HCT116 (cell line): ENCODE data around the gene PCDHA9. TPM values are rescaled to one million over a fixed set of nuclear protein-coding genes. Genes with fewer than 3 reads are reported as not detected.

Experiments used
- ATAC-seq: fragments of 200-7000 bp; cut with Tn5 transposase; 2 replicates; pipeline ENCODE4 v1.9.1; 2020; ENCODE audit warnings: mild to moderate bottlenecking, moderate library complexity
- BruUV-seq: library from RNA; stranded (reverse); fragments of 400-500 nt; replicated peaks from 2 replicates; lab custom pipeline; 2021; lab: Mats Ljungman, UMichigan
- CTCF ChIA-PET: fragments of 300-600 bp; sonication (Branson Sonifier 250); formaldehyde crosslinking; loops from one replicate; lab custom pipeline; 2021; ENCODE audit warnings: antibody characterized with exemption; lab: Charles Lee
- POLR2A ChIA-PET: fragments of 300-600, 350-600 bp; sonication (Branson Sonifier 250); formaldehyde crosslinking; loops from one replicate; lab custom pipeline; 2021; ENCODE audit warnings: antibody characterized with exemption; lab: Charles Lee
- RAD21 ChIA-PET, 2 experiments: fragments of 300-600 bp; sonication (Branson Sonifier 250); formaldehyde crosslinking; loops; one replicate each; lab custom pipeline; 2023; ENCODE audit warnings: low total read pairs in 2 of 2; ENCODE audit not compliant: uncharacterized antibody in 2 of 2, unreplicated experiment in 2 of 2, low non-redundant PET in 1 of 2; lab: Charles Lee
- DNase-seq: peaks from one replicate; pipeline ENCODE4 v3.0.0-alpha.2; 2010; ENCODE audit warnings: low read depth, low spot score
- H2AFZ ChIP-seq: fragments of 200-600 bp; shearing (Covaris generic), sonication (generic); 2 replicates; pipeline ENCODE4 v1.6.1; 2017; ENCODE audit warnings: low read depth, mixed run types, mixed read lengths, antibody characterized with exemption, low read length; ENCODE audit not compliant: poor library complexity, severe bottlenecking
- H3K27ac ChIP-seq: 2 replicates; pipeline ENCODE4 v1.5.1; 2012; ENCODE audit warnings: low read depth, low read length
- H3K27me3 ChIP-seq: fragments of 200-600 bp; sonication (generic); 2 replicates; pipeline ENCODE4 v1.6.1; 2016; ENCODE audit warnings: mixed run types, low read length, mixed read lengths; ENCODE audit not compliant: insufficient read depth
- H3K36me3 ChIP-seq, 2 experiments: fragments of 200-500 bp in 1 of 2; fragments of 200-600 bp in 1 of 2; sonication (Bioruptor generic) in 1 of 2; sonication (generic) in 1 of 2; 2 replicates each; pipeline versions ENCODE4 v1.5.1 to v1.6.1; 2014 to 2016; ENCODE audit warnings: low read length in 2 of 2, inconsistent platforms in 1 of 2, mixed read lengths in 1 of 2, mixed run types in 1 of 2; ENCODE audit not compliant: insufficient read depth in 2 of 2, control insufficient read depth in 1 of 2
- H3K4me1 ChIP-seq, 2 experiments: fragments of 200-600 bp in 1 of 2; sonication (generic) in 1 of 2; 2 replicates each; pipeline versions ENCODE4 v1.5.1 to v1.6.1; 2012 to 2017; ENCODE audit warnings: low read length in 2 of 2, inconsistent platforms in 1 of 2, mild to moderate bottlenecking in 1 of 2, mixed read lengths in 1 of 2, mixed run types in 1 of 2, moderate library complexity in 1 of 2; ENCODE audit not compliant: insufficient read depth in 2 of 2, control insufficient read depth in 1 of 2
- H3K4me2 ChIP-seq: fragments of 200-600 bp; sonication (generic); 2 replicates; pipeline ENCODE4 v1.6.1; 2017; ENCODE audit warnings: mixed run types, low read length, mixed read lengths
- H3K4me3 ChIP-seq, 2 experiments: fragments of 200-600 bp in 1 of 2; sonication (generic) in 1 of 2; replicated peaks in 1 of 2; 2 replicates each; pipeline ENCODE4 v1.5.1; 2011 to 2016; ENCODE audit warnings: low read length in 2 of 2, control low read depth in 1 of 2, low read depth in 1 of 2, mild to moderate bottlenecking in 1 of 2, mixed read lengths in 1 of 2, mixed run types in 1 of 2
- H3K79me2 ChIP-seq: fragments of 200-600 bp; sonication (generic); 2 replicates; pipeline ENCODE4 v1.6.1; 2017; ENCODE audit warnings: mild to moderate bottlenecking, mixed run types, low read length, moderate library complexity, mixed read lengths; ENCODE audit not compliant: insufficient read depth
- H3K9ac ChIP-seq: fragments of 200-600 bp; sonication (generic); 2 replicates; pipeline ENCODE4 v1.6.1; 2016; ENCODE audit warnings: low read length, mixed read lengths
- H3K9me2 ChIP-seq: fragments of 200-600 bp; sonication (generic), shearing (Covaris generic); 2 replicates; pipeline ENCODE4 v1.6.1; 2017; ENCODE audit warnings: mixed run types, mild to moderate bottlenecking, moderate library complexity; ENCODE audit not compliant: insufficient read depth
- H3K9me3 ChIP-seq, 2 experiments: fragments of 200-500 bp in 1 of 2; fragments of 200-600 bp in 1 of 2; sonication (Bioruptor generic) in 1 of 2; sonication (generic) in 1 of 2; 2 replicates each; pipeline ENCODE4 v1.6.1; 2014 to 2017; ENCODE audit warnings: low read length in 2 of 2, mixed read lengths in 2 of 2, inconsistent platforms in 1 of 2, low read depth in 1 of 2, mild to moderate bottlenecking in 1 of 2, mixed run types in 1 of 2, moderate library complexity in 1 of 2; ENCODE audit not compliant: control insufficient read depth in 1 of 2, insufficient read depth in 1 of 2
- H4K20me1 ChIP-seq: fragments of 200-600 bp; sonication (generic), shearing (Covaris generic); 2 replicates; pipeline ENCODE4 v1.6.1; 2017; ENCODE audit warnings: mixed run types, mild to moderate bottlenecking, moderate library complexity; ENCODE audit not compliant: insufficient read depth
- CBX3 ChIP-seq: IDR thresholded peaks from 2 replicates; pipeline ENCODE4 v1.6.1; 2012; ENCODE audit warnings: low read depth
- CEBPB ChIP-seq: IDR thresholded peaks from 2 replicates; pipeline ENCODE4 v1.6.1; 2012; ENCODE audit warnings: low read depth
- CTCF ChIP-seq, 3 experiments: fragments of 200-600 bp in 1 of 3; sonication (generic) in 1 of 3; IDR thresholded peaks in 2 of 3; conservative IDR thresholded peaks in 1 of 3; 2 replicates each; pipeline ENCODE4 v1.5.1; 2012 to 2017; ENCODE audit warnings: low read depth in 2 of 3, low read length in 2 of 3, antibody characterized with exemption in 1 of 3, borderline replicate concordance in 1 of 3, control low read depth in 1 of 3, mild to moderate bottlenecking in 1 of 3, mixed read lengths in 1 of 3, mixed run types in 1 of 3, moderate library complexity in 1 of 3; ENCODE audit not compliant: insufficient read depth in 1 of 3
- EGR1 ChIP-seq: IDR thresholded peaks from 2 replicates; pipeline ENCODE4 v1.6.1; 2012; ENCODE audit warnings: low read depth
- ELF1 ChIP-seq: IDR thresholded peaks from 2 replicates; pipeline ENCODE4 v1.6.1; 2012; ENCODE audit warnings: low read depth, borderline replicate concordance
- EZH2 ChIP-seq: fragments of 200-600 bp; sonication (generic); IDR thresholded peaks from 2 replicates; pipeline ENCODE4 v1.6.1; 2017; ENCODE audit warnings: antibody characterized with exemption, mixed run types
- EZH2phosphoT487 ChIP-seq: fragments of 200-600 bp; IDR thresholded peaks from 2 replicates; pipeline ENCODE4 v1.6.1; 2018; ENCODE audit warnings: antibody characterized with exemption, borderline replicate concordance
- FOSL1 ChIP-seq: IDR thresholded peaks from 2 replicates; pipeline ENCODE4 v1.6.1; 2012; ENCODE audit warnings: low read depth
- MAX ChIP-seq: IDR thresholded peaks from 2 replicates; pipeline ENCODE4 v1.6.1; 2012
- POLR2AphosphoS5 ChIP-seq: IDR thresholded peaks from 2 replicates; pipeline ENCODE4 v1.6.1; 2011; ENCODE audit warnings: mild to moderate bottlenecking, low read depth, low read length, moderate library complexity
- REST ChIP-seq: IDR thresholded peaks from 2 replicates; pipeline ENCODE4 v1.6.1; 2012; ENCODE audit warnings: low read depth
- SRF ChIP-seq: IDR thresholded peaks from 2 replicates; pipeline ENCODE4 v1.6.1; 2012; ENCODE audit warnings: low read depth
- TCF7L2 ChIP-seq: IDR thresholded peaks from 2 replicates; pipeline ENCODE4 v1.7.0; 2011; ENCODE audit warnings: borderline replicate concordance, inconsistent platforms; ENCODE audit not compliant: insufficient read depth, insufficient read length; ENCODE audit errors: extremely low read depth
- ZBTB33 ChIP-seq: IDR thresholded peaks from 2 replicates; pipeline ENCODE4 v1.6.1; 2011; ENCODE audit warnings: mild to moderate bottlenecking, low read length, moderate library complexity; ENCODE audit not compliant: insufficient replicate concordance; ENCODE audit errors: extremely low read depth
- ZFX ChIP-seq: fragments of 450-650 bp; IDR thresholded peaks from 2 replicates; pipeline ENCODE4 v1.6.1; 2017
- ZNF274 ChIP-seq: fragments of 200-500 bp; sonication (Bioruptor generic); IDR thresholded peaks from 2 replicates; pipeline ENCODE4 v1.6.1; 2014; ENCODE audit warnings: mild to moderate bottlenecking, low read depth, low read length, inconsistent platforms
- intact Hi-C: fragments of 100-400 bp; cut with micrococcal nuclease; formaldehyde crosslinking; loops from 2 replicates; pipeline ENCODE4 v1.10.0; 2022
- total RNA-seq: library from RNA; stranded (reverse); gene quantifications from one replicate; pipeline ENCODE4 v1.2.1, GENCODE V29; 2021; ENCODE audit not compliant: unreplicated experiment

The PCDHA9 gene
- total RNA-seq, 1 experiment from 2014 or later, result not detected

GRCh38 chr5:140823475-140823874, 24.7 kb upstream of the PCDHA9 start:
- ChIA-PET RAD21 (no interaction called here), POLR2A (no interaction called here)
- no peaks in the 10 kb centered on the region for H3K9me3 ChIP-seq
- H3K79me2 ChIP-seq, result no peaks in the 10 kb centered on the region
- H3K9me2 ChIP-seq, result no peaks in the 10 kb centered on the region; the same call in 1 of the 2 replicates
- no peak for ATAC-seq
- intact Hi-C loops, result no loop called here
- H3K27ac ChIP-seq, result no peak overlapping the region
- no peak for TF ChIP-seq MAX
- no peak for TF ChIP-seq ZBTB33
- no peak for TF ChIP-seq EZH2phosphoT487
- TF ChIP-seq FOSL1, result no peak
- TF ChIP-seq POLR2AphosphoS5, result no peak
- TF ChIP-seq ZFX, result no peak
- no peak for TF ChIP-seq CTCF (IDR thresholded peaks at IDR 0.05 in 2 of 3, conservative IDR thresholded peaks at IDR 0.05 in 1 of 3; ENCODE audit: borderline replicate concordance in 1 of 3, insufficient read depth in 1 of 3, low read depth in 2 of 3, low read length in 2 of 3)
- no peak for TF ChIP-seq CBX3
- no peak for TF ChIP-seq ZNF274
- TF ChIP-seq EZH2, result no peak
- TF ChIP-seq SRF, result no peak
- no peak for TF ChIP-seq EGR1
- TF ChIP-seq CEBPB, result no peak
- no peak for TF ChIP-seq REST
- no peak for TF ChIP-seq ELF1
- TF ChIP-seq TCF7L2, result no peak
- TF ChIP-seq, all 23 proteins: peak for 0
- no peak overlapping the region for H3K4me2 ChIP-seq
- no peak overlapping the region for H2AFZ ChIP-seq
- no peak for DNase-seq
- H3K27me3 ChIP-seq, result no peaks in the 10 kb centered on the region
- H3K9ac ChIP-seq, result no peak overlapping the region
- BruUV-seq, result no TSS peak
- no peaks in the 10 kb centered on the region for H4K20me1 ChIP-seq
- no peaks in the 10 kb centered on the region; a peak in 1 of 4 replicates for H3K36me3 ChIP-seq
- H3K4me1 ChIP-seq, result no peaks in the 10 kb centered on the region
- CTCF ChIA-PET, result no interaction called here
- no peak overlapping the region for H3K4me3 ChIP-seq
